Measurements from ENCODE around the gene AGTRAP.

GRCh38 chr1:11746092-11746491 is 10.2 kb downstream of the AGTRAP start:
- TF ChIP-seq CTCF (IDR thresholded peaks at IDR 0.05; ENCODE audit: low read depth, low read length) (no peak), POLR2A (IDR thresholded peaks at IDR 0.05; ENCODE audit: extremely low read depth, insufficient read length) (no peak)
